HTR-8/SVneo (cell line): ENCODE results near the gene MAN1A1.

Source experiments
- DNase-seq: peaks from one replicate; pipeline ENCODE4 v3.0.0; 2011; ENCODE audit warnings: low spot score, mixed read lengths; ENCODE audit not compliant: insufficient read length
- FAIRE-seq: peaks from 2 replicates; lab custom pipeline; 2011; peaks lifted over from hg19 to GRCh38; lab: Jason Lieb, UNC

Gene MAN1A1

GRCh38 chr6:119347466-119348095 lies 2.0 kb downstream of the MAN1A1 start:
- FAIRE-seq (no peak), DNase-seq (no peak)

GRCh38 chr6:119346936-119347335 lies 2.6 kb downstream of the MAN1A1 start:
- DNase-seq = no peak
- FAIRE-seq = no peak

GRCh38 chr6:119346450-119346849 lies 3.1 kb downstream of the MAN1A1 start:
- DNase-seq (no peak), FAIRE-seq (no peak)

GRCh38 chr6:119345114-119345513 lies 4.4 kb downstream of the MAN1A1 start:
- no peak for FAIRE-seq
- DNase-seq = no peak

GRCh38 chr6:119344306-119344705 lies 5.3 kb downstream of the MAN1A1 start:
- no peak for DNase-seq
- FAIRE-seq = no peak

GRCh38 chr6:119343573-119344146 lies 5.9 kb downstream of the MAN1A1 start:
- no peak for FAIRE-seq

GRCh38 chr6:119343167-119343566 lies 6.4 kb downstream of the MAN1A1 start:
- FAIRE-seq (no peak), DNase-seq (no peak)

More at GRCh38 chr6:119343573-119344146, 5.9 kb downstream of the MAN1A1 start:
- no peak for DNase-seq

GRCh38 chr6:119342430-119342829 lies 7.1 kb downstream of the MAN1A1 start:
- no peak for FAIRE-seq
- no peak for DNase-seq

GRCh38 chr6:119340796-119341487 lies 8.6 kb downstream of the MAN1A1 start:
- DNase-seq (no peak), FAIRE-seq (no peak)

- FAIRE-seq = no peak
- DNase-seq = no peak
These were observed 9.6 kb downstream of the MAN1A1 start for GRCh38 chr6:119339941-119340456.

GRCh38 chr6:119337762-119338161 lies 11.8 kb downstream of the MAN1A1 start:
- DNase-seq = no peak
- no peak for FAIRE-seq

- FAIRE-seq (no peak), DNase-seq (no peak)
These were observed 12.3 kb downstream of the MAN1A1 start for GRCh38 chr6:119337252-119337651.

- FAIRE-seq (no peak), DNase-seq (no peak)
These were observed 14.9 kb downstream of the MAN1A1 start for GRCh38 chr6:119334535-119335264.

GRCh38 chr6:119333707-119334295 lies 15.8 kb downstream of the MAN1A1 start:
- FAIRE-seq (no peak), DNase-seq (no peak)

GRCh38 chr6:119333063-119333609 lies 16.4 kb downstream of the MAN1A1 start:
- FAIRE-seq = no peak
- DNase-seq = no peak

GRCh38 chr6:119331663-119332286 lies 17.8 kb downstream of the MAN1A1 start:
- no peak for FAIRE-seq
- no peak for DNase-seq

GRCh38 chr6:119330520-119331113 lies 18.9 kb downstream of the MAN1A1 start:
- FAIRE-seq = no peak
- DNase-seq = no peak

GRCh38 chr6:119329794-119330180 lies 19.8 kb downstream of the MAN1A1 start:
- no peak for DNase-seq
- FAIRE-seq = no peak
